ENCODE data around the gene SPATA9.
"Not testable (repeated sequence)": the region's sequence is repeated elsewhere in the genome, so short reads cannot be mapped to it uniquely, and the experiment has no call there.

SPATA9 gene

GRCh38 chr5:95641741-95642220 is 41.0 kb downstream of the SPATA9 start:
- DNase-seq = no peak

- DNase-seq = no peak
These were observed 44.2 kb downstream of the SPATA9 start for GRCh38 chr5:95638632-95639031.

GRCh38 chr5:95634081-95634480 is 48.7 kb downstream of the SPATA9 start:
- no peak for DNase-seq

GRCh38 chr5:95633671-95634070 is 49.1 kb downstream of the SPATA9 start:
- DNase-seq = no peak

GRCh38 chr5:95632942-95633341 is 49.8 kb downstream of the SPATA9 start:
- DNase-seq = not testable (repeated sequence)

- no peak for DNase-seq
These were observed 50.7 kb downstream of the SPATA9 start for GRCh38 chr5:95631991-95632675.

- DNase-seq = no peak
These were observed 51.4 kb downstream of the SPATA9 start for GRCh38 chr5:95631255-95631958.

- DNase-seq = no peak
These were observed 52.3 kb downstream of the SPATA9 start for GRCh38 chr5:95630394-95630917.

- no peak for DNase-seq
These were observed 53.9 kb downstream of the SPATA9 start for GRCh38 chr5:95628933-95629332.

GRCh38 chr5:95627971-95628810 is 54.6 kb downstream of the SPATA9 start:
- no peak for DNase-seq

- DNase-seq = no peak
These were observed 56.1 kb downstream of the SPATA9 start for GRCh38 chr5:95626701-95627100.

GRCh38 chr5:95624368-95624767 is 58.4 kb downstream of the SPATA9 start:
- no peak for DNase-seq

- no peak for DNase-seq
These were observed 59.1 kb downstream of the SPATA9 start for GRCh38 chr5:95623706-95624105.

GRCh38 chr5:95621839-95622629 is 60.8 kb downstream of the SPATA9 start:
- DNase-seq = no peak

- DNase-seq = peak; percentile 29
These were observed 61.6 kb downstream of the SPATA9 start for GRCh38 chr5:95620870-95621838.

- peak; percentile 29 for DNase-seq
These were observed 62.5 kb downstream of the SPATA9 start, which contains the start of gene GPR150 for GRCh38 chr5:95620030-95620869. Gene GPR150 (plus strand): TSS chr5:95620087. CDS start chr5:95620276, 189 bp downstream.

GRCh38 chr5:95619514-95620029 is 63.2 kb downstream of the SPATA9 start:
- no peak for DNase-seq

GRCh38 chr5:95619096-95619495 is 63.7 kb downstream of the SPATA9 start:
- no peak for DNase-seq

- DNase-seq = no peak
These were observed 65.7 kb downstream of the SPATA9 start for GRCh38 chr5:95617057-95617456.

GRCh38 chr5:95615164-95615467 is 67.7 kb downstream of the SPATA9 start:
- DNase-seq = no peak

Data from NCI-H1436 (cell line).